GM12878 (cell line): ENCODE results near the gene FITM1. TPM values are rescaled to one million over a fixed set of nuclear protein-coding genes. Genes with fewer than 3 reads are reported as not detected.

ENCODE experiments used
- BCL3 ChIP-seq: IDR thresholded peaks from 2 replicates; pipeline ENCODE4 v1.6.1; 2011; ENCODE audit warnings: borderline replicate concordance, low read depth, mild to moderate bottlenecking, moderate library complexity, low read length; ENCODE audit not compliant: insufficient read depth, poor library complexity, severe bottlenecking
- BRCA1 ChIP-seq: IDR thresholded peaks from 2 replicates; pipeline ENCODE4 v1.6.1; 2011; ENCODE audit warnings: low read depth, low read length, improper control_type of control experiment
- ELK1 ChIP-seq: IDR thresholded peaks from 2 replicates; pipeline ENCODE4 v1.6.1; 2012; ENCODE audit warnings: low read depth, low read length, improper control_type of control experiment
- HDAC6 ChIP-seq: fragments of 200-600 bp; sonication (generic); IDR thresholded peaks from one replicate; pipeline ENCODE4 v1.8.0; 2017; ENCODE audit warnings: antibody characterized with exemption; ENCODE audit not compliant: unreplicated experiment
- IKZF2 ChIP-seq, 2 experiments: fragments of 450-650 bp; IDR thresholded peaks; 2 replicates each; pipeline ENCODE4 v1.6.1; 2017; ENCODE audit warnings: mild to moderate bottlenecking in 2 of 2, moderate library complexity in 2 of 2
- IRF3 ChIP-seq: fragments of 450-650 bp; IDR thresholded peaks from 2 replicates; pipeline ENCODE4 v1.6.1; 2014; ENCODE audit warnings: mild to moderate bottlenecking
- KLF5 ChIP-seq: fragments of 450-650 bp; IDR thresholded peaks from 2 replicates; pipeline ENCODE4 v1.6.1; 2014; ENCODE audit warnings: mild to moderate bottlenecking; ENCODE audit not compliant: partially characterized antibody
- MEF2A ChIP-seq: IDR thresholded peaks from 2 replicates; pipeline ENCODE4 v1.6.1; 2011; ENCODE audit warnings: low read depth, mild to moderate bottlenecking, low read length, moderate library complexity; ENCODE audit not compliant: insufficient read depth
- NR2F1 ChIP-seq: fragments of 450-650 bp; conservative IDR thresholded peaks from 2 replicates; pipeline ENCODE4 v1.6.1; 2017; ENCODE audit warnings: mild to moderate bottlenecking
- NRF1 ChIP-seq: conservative IDR thresholded peaks from 2 replicates; pipeline ENCODE4 v1.6.1; 2011; ENCODE audit warnings: mild to moderate bottlenecking, low read depth, low read length, improper control_type of control experiment
- POLR2AphosphoS2 ChIP-seq: IDR thresholded peaks from 2 replicates; pipeline ENCODE4 v1.6.1; 2011; ENCODE audit warnings: low read depth, mild to moderate bottlenecking, low read length, improper control_type of control experiment, moderate library complexity
- POU2F2 ChIP-seq: IDR thresholded peaks from 3 replicates; pipeline ENCODE4 v1.6.1; 2011; ENCODE audit warnings: low read depth, mild to moderate bottlenecking, low read length, borderline replicate concordance
- RBBP5 ChIP-seq: fragments of 200-600 bp; sonication (generic); conservative IDR thresholded peaks from 2 replicates; pipeline ENCODE4 v1.6.1; 2016
- RCOR1 ChIP-seq: conservative IDR thresholded peaks from 2 replicates; pipeline ENCODE4 v1.6.1; 2012; ENCODE audit warnings: low read depth, low read length, improper control_type of control experiment
- SMARCA5 ChIP-seq: fragments of 450-650 bp; IDR thresholded peaks from 2 replicates; pipeline ENCODE4 v1.6.1; 2017; ENCODE audit warnings: mild to moderate bottlenecking
- SMC3 ChIP-seq: IDR thresholded peaks from 2 replicates; pipeline ENCODE4 v1.6.1; 2011; ENCODE audit warnings: low read length, improper control_type of control experiment, borderline replicate concordance
- SP1 ChIP-seq: IDR thresholded peaks from one replicate; pipeline ENCODE4 v1.6.1; 2011; ENCODE audit warnings: low read depth, low read length
- SUPT20H ChIP-seq: IDR thresholded peaks from 2 replicates; pipeline ENCODE4 v1.6.1; 2011; ENCODE audit warnings: low read depth, mild to moderate bottlenecking, low read length, moderate library complexity, borderline replicate concordance; ENCODE audit not compliant: control insufficient read depth
- USF2 ChIP-seq: IDR thresholded peaks from 2 replicates; pipeline ENCODE4 v1.6.1; 2011; ENCODE audit warnings: low read depth, low read length, improper control_type of control experiment, borderline replicate concordance
- ZBTB40 ChIP-seq: fragments of 450-650 bp; IDR thresholded peaks from 2 replicates; pipeline ENCODE4 v1.6.1; 2016; ENCODE audit warnings: mild to moderate bottlenecking, moderate library complexity, borderline replicate concordance
- ZNF207 ChIP-seq: fragments of 450-650 bp; IDR thresholded peaks from 2 replicates; pipeline ENCODE4 v1.6.1; 2014; ENCODE audit warnings: antibody characterized with exemption, mild to moderate bottlenecking, borderline replicate concordance
- polyA plus RNA-seq, 11 experiments: library from polyadenylated mRNA; depleted of rRNA in 4 of 11; unstranded in 6 of 11; stranded (reverse) in 5 of 11; fragments of >200 nt; fragmentation: Nextera tagmentation in 4 of 11; fragmentation: Illumina TruSeq in 1 of 11; extraction: Ambion mirVana in 4 of 11; extraction: Trizol in 1 of 11; gene quantifications; 1 replicate in 1 of 11; 2 replicates in 10 of 11; pipeline versions ENCODE4 v1.2.1 to v1.2.3, GENCODE V29; 2011 to 2016; ENCODE audit warnings: inconsistent platforms in 2 of 11, missing spikeins in 2 of 11, low read depth in 1 of 11
- total RNA-seq, 4 experiments: library from RNA; depleted of rRNA in 3 of 4; stranded (reverse); fragments of >200 nt in 3 of 4; fragmentation: Illumina TruSeq in 1 of 4; extraction: Trizol in 1 of 4; gene quantifications; 2 replicates each; pipeline versions ENCODE4 v1.2.1 to v1.2.3, GENCODE V29; 2013 to 2021

Gene FITM1
- total and polyA plus RNA-seq, 10 of the 15 experiments (the other 5 are each of a cell fraction or from before 2014, with no cell fraction given) = 0.11 to 1.9 (median 0.45) TPM; not detected in 2

GRCh38 chr14:24114532-24115421 is 15.7 kb upstream of the FITM1 start, which contains the start of the genes DCAF11 and NRL (continued):
- TF ChIP-seq ELK1 = no peak; the same call in 1 of the 2 replicates
- no peak for TF ChIP-seq POU2F2
- peak; percentile 8; the same call in 1 of the 2 replicates for TF ChIP-seq ZNF207
- no peak; the same call in 1 of the 2 replicates for TF ChIP-seq POLR2AphosphoS2
- peak; percentile 97 for TF ChIP-seq IRF3
- peak; percentile 78 for TF ChIP-seq USF2
- peak; percentile 32; the same call in 1 of the 2 replicates for TF ChIP-seq ZBTB40
- TF ChIP-seq SMARCA5 = no peak
- no peak for TF ChIP-seq IKZF2 (IDR thresholded peaks at IDR 0.05)
- no peak for TF ChIP-seq SUPT20H
- TF ChIP-seq NRF1 = peak; percentile 68
- 0 out of 2 replicates have a peak, but pooled peaks have one; percentile 7 for TF ChIP-seq NR2F1
- TF ChIP-seq BRCA1 = peak; percentile 71
- TF ChIP-seq RBBP5 = no peak
- no peak for TF ChIP-seq HDAC6
- no peak for TF ChIP-seq BCL3
- TF ChIP-seq SP1 = peak; percentile 96
- TF ChIP-seq RCOR1 = peak; percentile 22; the same call in 1 of the 2 replicates
- TF ChIP-seq KLF5 = peak; percentile 91
- no peak for TF ChIP-seq SMC3
- no peak for TF ChIP-seq MEF2A
